Measurements from ENCODE around the gene STRN3. TPM values are rescaled to one million over a fixed set of nuclear protein-coding genes. Genes with fewer than 3 reads are reported as not detected.

STRN3 gene
- total RNA-seq, 4 donors from 2014 or later, result 11.6 to 47.7 (median 38.9) TPM

DNA sequence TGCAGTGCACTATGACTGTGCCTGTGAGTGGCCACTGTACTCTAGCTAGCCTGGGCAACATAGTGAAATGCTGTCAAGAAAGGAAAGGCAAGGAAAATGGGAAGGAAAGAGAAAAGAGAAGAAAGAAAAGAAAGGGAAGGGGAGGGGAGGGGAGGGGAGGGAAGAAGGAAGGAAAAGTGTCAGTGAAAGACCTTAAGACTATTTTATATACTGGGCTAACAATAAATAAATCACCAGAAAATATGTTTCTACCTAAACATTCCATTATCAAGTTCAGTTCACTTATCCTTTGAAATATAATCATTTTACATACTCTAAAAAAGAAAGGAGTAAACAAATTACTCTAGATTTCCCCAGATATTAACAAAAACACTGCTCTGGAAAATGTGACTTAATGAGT, 129.7 kb downstream of the STRN3 start:
- TF ChIP-seq, protein P1, sequence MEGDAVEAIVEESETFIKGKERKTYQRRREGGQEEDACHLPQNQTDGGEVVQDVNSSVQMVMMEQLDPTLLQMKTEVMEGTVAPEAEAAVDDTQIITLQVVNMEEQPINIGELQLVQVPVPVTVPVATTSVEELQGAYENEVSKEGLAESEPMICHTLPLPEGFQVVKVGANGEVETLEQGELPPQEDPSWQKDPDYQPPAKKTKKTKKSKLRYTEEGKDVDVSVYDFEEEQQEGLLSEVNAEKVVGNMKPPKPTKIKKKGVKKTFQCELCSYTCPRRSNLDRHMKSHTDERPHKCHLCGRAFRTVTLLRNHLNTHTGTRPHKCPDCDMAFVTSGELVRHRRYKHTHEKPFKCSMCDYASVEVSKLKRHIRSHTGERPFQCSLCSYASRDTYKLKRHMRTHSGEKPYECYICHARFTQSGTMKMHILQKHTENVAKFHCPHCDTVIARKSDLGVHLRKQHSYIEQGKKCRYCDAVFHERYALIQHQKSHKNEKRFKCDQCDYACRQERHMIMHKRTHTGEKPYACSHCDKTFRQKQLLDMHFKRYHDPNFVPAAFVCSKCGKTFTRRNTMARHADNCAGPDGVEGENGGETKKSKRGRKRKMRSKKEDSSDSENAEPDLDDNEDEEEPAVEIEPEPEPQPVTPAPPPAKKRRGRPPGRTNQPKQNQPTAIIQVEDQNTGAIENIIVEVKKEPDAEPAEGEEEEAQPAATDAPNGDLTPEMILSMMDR (IDR thresholded peaks at IDR 0.05), result no peak
- no peak for TF ChIP-seq POLR2A (IDR thresholded peaks at IDR 0.05)
- H3K27ac ChIP-seq, result no peak overlapping the region
- H3K4me1 ChIP-seq, result no peaks in the 10 kb centered on the region
- H3K27me3 ChIP-seq, result no peaks in the 10 kb centered on the region
- H3K4me3 ChIP-seq, result no peak overlapping the region
- no peaks in the 10 kb centered on the region for H3K9me3 ChIP-seq
- intact Hi-C loops (cut with DNase I), result no loop called here
- peaks cover 0 to 65% (median 0%) of the 10 kb centered on the region in 3 donors for H3K36me3 ChIP-seq
- no peak for DNase-seq

DNA sequence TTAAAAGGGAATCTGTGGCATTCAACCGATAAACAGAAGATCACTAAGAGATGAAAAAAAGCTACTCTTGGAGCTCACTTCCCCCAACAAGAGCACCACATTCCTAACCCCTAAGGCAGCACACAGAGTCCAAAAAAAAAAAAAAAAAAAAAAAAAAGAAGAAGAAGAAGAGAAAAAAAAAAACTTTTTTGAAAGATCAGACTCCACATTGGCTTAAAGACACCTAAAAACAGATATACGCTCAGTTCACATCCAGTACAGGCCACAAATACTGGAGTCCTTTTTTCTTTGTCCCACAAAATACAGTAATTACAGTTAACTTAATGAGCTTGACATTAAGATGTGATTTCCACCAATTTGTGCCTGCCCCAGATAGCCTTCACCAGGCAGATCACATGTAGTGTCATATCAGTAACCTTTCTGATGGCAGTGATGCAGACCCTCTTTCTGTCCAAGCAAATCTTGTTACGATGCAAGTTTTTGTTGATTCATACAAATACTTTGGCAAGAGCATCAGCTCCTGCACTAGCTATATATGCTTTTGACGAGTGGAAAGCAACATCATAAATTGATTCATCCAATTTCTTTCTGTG, 131.2 kb downstream of the STRN3 start:
- H3K27ac ChIP-seq, result no peak overlapping the region
- no peaks in the 10 kb centered on the region for H3K27me3 ChIP-seq
- intact Hi-C loops (cut with DNase I), result no loop called here
- no peaks in the 10 kb centered on the region for H3K4me1 ChIP-seq
- H3K9me3 ChIP-seq, result no peaks in the 10 kb centered on the region
- peaks cover 0 to 51% (median 0%) of the 10 kb centered on the region in 3 donors for H3K36me3 ChIP-seq
- 84 to 92% methylated on average over 4 of the region's 4 CpGs for WGBS, 2 donors
- DNase-seq, result no peak
- TF ChIP-seq POLR2A (IDR thresholded peaks at IDR 0.05), result no peak
- TF ChIP-seq, protein P1 (IDR thresholded peaks at IDR 0.05), result no peak
- H3K4me3 ChIP-seq, result no peak overlapping the region

DNA sequence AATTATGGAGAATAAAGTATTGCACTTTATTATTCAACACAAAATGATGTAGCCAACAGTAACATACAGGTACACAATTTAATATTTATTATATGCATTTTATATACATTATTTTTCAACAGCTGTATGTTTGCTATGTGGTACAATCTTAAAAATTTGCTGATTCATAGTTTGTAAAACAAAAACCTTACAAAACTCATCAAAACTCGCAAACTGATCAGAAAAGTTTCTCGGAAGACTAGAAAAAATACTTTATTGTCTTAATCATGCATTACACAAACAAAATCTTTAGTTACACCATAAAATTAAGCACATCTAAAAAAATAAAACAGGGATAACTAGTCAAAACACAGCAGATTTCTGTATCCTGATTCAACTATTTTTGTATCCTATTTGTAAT, 132.4 kb downstream of the STRN3 start:
- no peak overlapping the region for H3K27ac ChIP-seq
- no peak for DNase-seq
- WGBS, 2 donors, result 95% methylated on average over 2 of the region's 2 CpGs
- no peak overlapping the region for H3K4me3 ChIP-seq
- H3K4me1 ChIP-seq, result no peaks in the 10 kb centered on the region
- H3K27me3 ChIP-seq, result no peaks in the 10 kb centered on the region
- no peaks in the 10 kb centered on the region for H3K9me3 ChIP-seq
- TF ChIP-seq, protein P1 (IDR thresholded peaks at IDR 0.05), result no peak
- TF ChIP-seq POLR2A (IDR thresholded peaks at IDR 0.05), result no peak
- intact Hi-C loops (cut with DNase I), result no loop called here
- peaks cover 0 to 44% (median 0%) of the 10 kb centered on the region in 3 donors for H3K36me3 ChIP-seq

DNA sequence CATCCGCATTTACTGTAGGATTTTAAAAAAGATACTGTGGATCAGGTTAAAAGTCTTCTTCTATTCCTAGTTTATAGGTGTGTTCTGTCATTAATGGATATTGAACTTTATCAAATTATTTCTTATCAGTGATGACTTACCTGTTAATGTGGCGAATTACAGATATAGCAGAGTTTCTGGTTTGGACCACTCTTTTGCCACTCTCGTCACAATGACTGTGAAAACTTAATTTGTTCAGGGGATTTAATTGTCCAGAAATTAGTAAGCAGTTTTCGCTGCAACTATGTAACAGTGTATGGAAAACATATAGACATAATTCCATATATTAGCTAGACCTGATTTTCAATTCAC, 137.0 kb downstream of the STRN3 start:
- H3K27me3 ChIP-seq, result no peaks in the 10 kb centered on the region
- H3K4me3 ChIP-seq, result no peak overlapping the region
- TF ChIP-seq, protein P1 (IDR thresholded peaks at IDR 0.05), result no peak
- TF ChIP-seq POLR2A (IDR thresholded peaks at IDR 0.05), result no peak
- no peaks in the 10 kb centered on the region for H3K4me1 ChIP-seq
- intact Hi-C loops (cut with DNase I), result no loop called here
- WGBS, 2 donors, result 67 to 73% methylated on average over 4 of the region's 4 CpGs
- H3K9me3 ChIP-seq, result no peaks in the 10 kb centered on the region
- peaks cover 0 to 12% (median 0%) of the 10 kb centered on the region in 3 donors for H3K36me3 ChIP-seq
- H3K27ac ChIP-seq, result no peak overlapping the region
- DNase-seq, result no peak

DNA sequence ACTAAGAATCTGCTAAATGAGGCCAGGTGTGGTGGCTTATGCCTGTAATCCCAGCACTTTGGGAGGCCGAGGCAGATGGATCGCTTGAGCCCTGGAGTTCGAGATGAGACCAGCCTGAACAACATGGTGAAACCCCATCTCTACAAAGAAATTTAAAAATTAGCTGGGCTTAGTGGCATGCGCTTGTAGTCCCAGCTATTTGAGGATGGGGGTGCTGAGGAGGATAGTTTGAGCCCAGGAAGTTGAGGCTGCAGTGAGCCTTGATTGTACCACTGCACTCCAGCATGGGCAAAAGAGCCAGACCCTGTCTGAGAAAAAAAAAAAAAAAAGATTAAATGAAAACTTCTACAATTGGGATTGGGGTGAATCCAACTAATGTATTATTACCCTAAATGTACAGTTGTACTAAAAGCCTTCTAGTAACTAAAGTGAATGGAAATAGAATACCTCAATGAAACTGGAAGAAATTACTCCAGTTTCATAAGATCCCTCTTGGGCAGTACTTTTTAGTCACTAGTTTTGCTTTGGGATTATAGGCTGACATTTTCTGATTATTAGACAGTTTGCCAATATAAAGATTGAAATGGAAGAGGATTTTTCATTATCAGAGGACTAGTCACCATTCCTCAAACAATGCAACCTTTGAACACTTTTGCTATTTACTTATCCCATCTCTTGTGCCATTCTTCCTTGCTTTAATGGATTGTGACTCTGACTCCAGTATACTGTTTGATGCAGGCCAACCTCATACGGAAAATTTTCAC, 137.5 kb downstream of the STRN3 start:
- H3K9me3 ChIP-seq, result no peaks in the 10 kb centered on the region
- no peak overlapping the region for H3K27ac ChIP-seq
- intact Hi-C loops (cut with DNase I), result no loop called here
- DNase-seq, result no peak
- H3K4me1 ChIP-seq, result no peaks in the 10 kb centered on the region
- H3K36me3 ChIP-seq, result peaks cover 0 to 7% (median 0%) of the 10 kb centered on the region in 3 donors
- no peak overlapping the region for H3K4me3 ChIP-seq
- no peaks in the 10 kb centered on the region for H3K27me3 ChIP-seq
- no peak for TF ChIP-seq POLR2A (IDR thresholded peaks at IDR 0.05)
- TF ChIP-seq, protein P1 (IDR thresholded peaks at IDR 0.05), result no peak
- 95% methylated on average over 5 of the region's 5 CpGs for WGBS, 2 donors

All from esophagus squamous epithelium (tissue), 5 donors.